NCI-H1092 (cell line): ENCODE results near the gene ACTL10.
"Not testable (repeated sequence)": the region's sequence is repeated elsewhere in the genome, so short reads cannot be mapped to it uniquely, and the experiment has no call there.

Experiments
- DNase-seq: peaks from one replicate; lab custom pipeline; 2025; lab: John Stamatoyannopoulos, UW

The ACTL10 gene

DNA sequence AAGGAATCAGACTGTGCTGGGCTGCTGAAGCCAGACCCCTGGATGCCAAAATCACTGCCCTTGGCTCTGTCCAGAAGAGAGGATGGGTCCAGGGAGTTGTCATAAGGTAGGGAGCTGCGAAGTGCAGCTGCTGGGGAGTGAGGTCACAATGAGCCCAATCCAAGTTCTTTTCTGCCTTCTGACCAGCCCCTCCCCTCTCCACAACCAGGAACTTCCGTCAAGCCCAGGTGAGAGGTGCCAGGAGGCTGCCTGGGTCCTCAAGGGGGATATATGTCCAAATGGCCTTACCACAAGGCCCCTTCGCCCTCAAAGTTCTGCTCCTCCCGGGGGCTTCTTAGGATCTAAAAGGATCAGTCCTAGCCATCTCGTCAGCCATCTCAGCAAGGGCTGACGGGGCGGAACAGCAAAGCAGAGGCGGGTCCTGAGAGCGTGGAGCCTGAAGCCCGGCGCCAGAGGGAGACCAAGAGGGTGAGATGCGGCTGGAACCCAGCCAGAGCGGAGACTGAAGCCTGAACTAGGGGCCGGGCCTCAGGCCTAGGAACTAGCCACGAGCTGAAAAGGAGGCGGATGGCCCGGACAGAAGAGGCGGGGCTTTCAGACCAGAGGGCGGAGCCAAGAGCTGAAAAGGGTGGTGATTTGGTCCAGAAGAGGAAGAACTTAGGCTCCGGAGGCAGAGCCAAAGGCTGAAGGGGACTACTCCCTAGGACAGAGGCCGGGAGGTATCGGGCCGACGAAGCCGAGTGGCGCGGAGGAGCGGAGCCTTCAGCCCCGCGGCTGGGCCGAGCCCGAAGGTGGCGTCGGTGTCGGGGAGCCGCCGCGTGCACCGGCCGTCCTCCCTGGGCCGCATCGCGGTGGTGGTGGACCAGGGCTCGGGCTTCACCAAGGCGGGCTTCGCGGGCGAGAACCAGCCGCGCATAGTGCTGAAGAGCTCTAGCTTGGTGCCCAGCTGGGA, at the start of gene ACTL10:
Gene ACTL10 (plus strand): TSS at position 651 of the 952 bp plus-strand sequence. CDS start 555 bp downstream, outside the sequence.
- no peak for DNase-seq

- no peak for DNase-seq
Observed at GRCh38 chr20:33621717-33622400, 44.9 kb upstream of the ACTL10 start.

DNA sequence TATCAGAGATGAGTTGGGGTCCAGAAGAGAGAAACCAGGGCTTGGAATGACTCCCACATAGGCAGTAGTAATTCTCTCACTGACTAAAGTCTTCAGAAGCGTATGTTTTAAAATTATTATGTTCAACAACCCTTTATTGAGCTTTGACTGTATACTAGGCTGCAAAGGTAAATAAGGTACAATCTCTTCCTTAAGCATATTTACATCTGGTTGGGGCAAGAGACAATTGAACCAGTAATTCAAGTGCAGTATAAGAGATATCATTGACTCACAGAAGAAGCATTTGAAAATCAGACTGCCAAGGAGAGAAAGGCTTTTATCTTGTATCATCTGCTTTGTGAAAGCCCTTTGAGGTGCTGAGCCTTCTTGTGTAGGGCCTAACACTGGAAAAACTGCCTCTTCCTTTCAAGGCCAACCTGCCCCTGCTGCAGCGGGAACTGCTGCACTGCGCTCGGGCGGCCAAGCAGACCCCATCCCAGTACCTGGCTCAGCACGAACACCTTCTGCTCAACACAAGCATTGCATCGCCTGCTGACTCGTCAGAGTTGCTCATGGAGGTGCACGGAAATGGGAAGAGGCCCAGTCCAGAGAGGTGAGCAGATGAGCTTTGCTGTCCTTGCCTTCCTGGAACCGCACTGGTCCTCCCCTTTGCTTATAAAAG, 43.9 kb upstream of the ACTL10 start:
- no peak for DNase-seq

DNA sequence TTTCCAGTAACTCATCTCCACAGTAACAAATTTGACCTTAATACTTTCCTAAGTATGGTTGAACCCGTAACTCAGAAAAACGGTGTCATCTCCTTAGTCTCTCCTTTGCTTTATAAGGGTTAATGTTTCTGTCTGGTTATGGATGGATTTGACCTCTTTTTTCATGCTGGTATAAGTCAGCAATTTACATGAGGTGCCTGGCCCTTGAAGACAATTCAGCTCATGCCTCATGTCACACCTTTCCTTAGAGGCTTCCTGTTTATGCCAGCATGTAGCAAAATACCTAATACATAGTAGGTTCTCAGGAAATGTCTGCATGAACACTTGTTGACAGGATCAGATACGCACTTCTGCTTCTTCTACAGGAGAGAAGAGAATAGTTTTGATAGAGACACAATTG, 42.3 kb upstream of the ACTL10 start:
- no peak for DNase-seq

DNA sequence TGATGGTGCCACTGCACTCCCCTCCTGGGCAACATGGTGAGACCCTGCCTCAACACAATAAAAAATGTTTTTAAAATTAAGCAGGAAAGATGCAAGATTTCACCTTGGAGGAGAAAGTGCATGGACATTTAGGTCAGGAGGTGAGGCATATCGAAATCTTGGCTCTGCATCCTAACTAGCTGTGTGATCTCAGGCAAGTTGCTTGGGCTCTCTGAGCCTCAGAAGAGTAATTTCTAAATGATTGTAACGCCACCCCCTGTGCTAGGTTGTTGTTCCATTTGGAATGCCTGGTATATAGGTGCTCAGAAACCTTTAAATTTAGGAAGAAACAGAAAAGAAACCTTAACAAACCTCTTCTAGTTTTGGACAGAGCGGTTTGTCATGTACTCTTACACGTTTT, 40.6 kb upstream of the ACTL10 start:
- no peak for DNase-seq

GRCh38 chr20:33627577-33628216, 39.0 kb upstream of the ACTL10 start:
- DNase-seq, result no peak

DNA sequence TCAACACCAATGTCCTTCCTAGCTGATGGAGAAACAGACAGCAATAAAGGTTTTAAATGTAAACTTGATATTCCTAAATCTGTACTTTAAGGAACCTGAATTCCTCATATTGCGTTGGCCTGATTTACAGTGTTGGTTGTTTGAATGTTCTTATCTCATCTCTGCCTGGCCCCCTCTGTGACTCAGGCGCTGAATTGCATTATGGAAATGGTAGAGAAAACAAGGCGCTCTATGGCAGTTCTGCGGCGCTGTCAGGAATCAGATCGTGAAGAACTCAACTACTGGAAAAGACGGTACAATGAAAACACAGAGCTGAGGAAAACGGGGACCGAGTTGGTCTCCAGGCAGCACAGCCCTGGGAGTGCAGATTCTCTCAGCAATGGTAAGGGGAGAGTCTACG, 37.2 kb upstream of the ACTL10 start:
- DNase-seq, result no peak

DNA sequence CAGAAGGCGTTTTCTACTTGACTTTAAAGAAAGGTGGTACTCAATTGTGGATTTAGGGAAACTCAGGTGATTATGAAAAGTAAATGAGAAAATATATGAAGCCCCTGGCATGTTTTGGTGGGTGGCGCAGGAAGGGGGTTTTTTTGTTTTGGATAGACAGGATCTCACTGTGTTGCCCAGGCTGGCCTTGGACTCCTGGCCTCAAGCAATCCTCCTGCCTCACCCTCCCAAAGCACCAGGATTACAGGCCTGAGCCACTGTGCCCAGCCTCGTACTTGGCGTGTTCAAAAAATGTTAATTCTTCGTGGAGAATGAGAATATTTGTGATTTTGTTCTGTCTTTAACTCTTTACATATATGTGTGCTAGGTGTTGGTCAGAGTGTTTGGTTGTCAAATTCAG, 36.8 kb upstream of the ACTL10 start:
- DNase-seq, result no peak

DNA sequence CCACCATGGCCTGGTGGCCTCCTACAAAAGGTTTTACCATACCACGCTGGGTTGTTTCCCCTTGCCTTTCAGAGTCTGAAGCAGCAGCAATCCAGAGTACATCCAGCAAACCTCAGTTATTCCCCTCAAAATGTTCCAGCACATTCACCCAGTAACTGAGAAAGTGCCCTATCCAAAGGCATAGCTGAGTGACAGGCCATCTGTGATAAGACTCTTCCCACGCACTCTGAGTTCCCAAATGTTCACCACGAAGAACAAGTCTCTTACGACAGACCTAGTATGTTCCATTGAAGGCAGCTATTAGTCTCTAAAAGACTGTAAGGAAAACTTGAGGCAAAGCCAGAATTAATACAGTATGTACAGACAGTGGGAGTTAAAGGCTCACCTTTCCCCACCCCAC, 36.2 kb upstream of the ACTL10 start:
- no peak for DNase-seq

DNA sequence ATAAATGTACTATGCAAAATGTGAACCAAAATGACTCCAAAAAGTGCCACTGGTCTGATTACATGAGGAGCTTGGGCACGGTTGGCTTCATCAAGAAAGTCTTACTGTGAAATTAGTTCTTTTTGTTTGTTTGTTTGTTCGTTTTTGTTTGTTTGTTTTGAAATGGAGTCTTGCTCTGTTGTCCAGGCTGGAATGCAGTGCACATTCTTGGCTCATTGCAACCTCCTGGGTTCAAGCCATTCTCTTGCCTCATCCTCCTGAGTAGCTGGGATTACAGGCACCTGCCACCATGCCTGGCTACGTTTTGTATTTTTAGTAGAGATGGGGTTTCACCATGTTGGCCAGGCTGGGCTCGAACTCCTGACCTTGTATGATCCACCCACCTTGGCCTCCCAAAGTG, 34.8 kb upstream of the ACTL10 start:
- DNase-seq, result not testable (repeated sequence)

GRCh38 chr20:33635341-33635740, 31.4 kb upstream of the ACTL10 start:
- no peak for DNase-seq

DNA sequence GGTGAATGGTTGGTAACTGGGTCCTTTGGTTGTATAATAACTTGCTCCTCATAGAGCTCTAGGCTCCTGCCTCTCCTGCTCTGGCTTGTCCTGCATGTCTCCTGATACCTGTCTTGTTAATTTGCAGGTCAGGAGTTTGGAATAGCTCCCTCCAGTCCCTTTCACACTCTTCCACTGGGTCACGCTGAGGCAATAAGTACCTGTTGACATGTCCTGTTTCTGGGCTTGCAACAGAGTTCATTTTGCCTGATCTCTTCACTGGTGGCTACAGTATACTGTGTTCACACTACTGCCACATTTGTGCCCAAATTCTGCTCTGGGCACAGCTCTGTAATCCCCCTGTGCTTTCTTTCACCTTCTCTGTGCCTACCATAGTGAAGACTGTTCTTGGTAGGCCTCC, 30.0 kb upstream of the ACTL10 start:
- no peak for DNase-seq

- DNase-seq, result no peak
Observed at GRCh38 chr20:33640287-33640686, 26.5 kb upstream of the ACTL10 start.

- no peak for DNase-seq
Observed at GRCh38 chr20:33644313-33645071, 22.3 kb upstream of the ACTL10 start.

DNA sequence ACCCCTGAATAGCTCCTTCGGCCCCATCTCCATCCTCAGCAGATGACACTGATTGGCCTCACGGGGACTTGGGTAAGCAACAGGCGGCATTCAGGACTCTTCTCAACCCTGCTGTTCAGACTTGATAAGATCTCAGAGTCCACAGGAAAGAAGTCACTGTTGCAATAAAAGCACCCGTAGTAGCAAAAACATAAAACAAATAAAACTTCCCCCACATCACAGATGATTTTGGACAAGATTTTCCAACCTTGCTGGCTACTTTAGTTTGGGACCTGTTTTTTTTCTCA, 21.7 kb upstream of the ACTL10 start:
- DNase-seq, result no peak

DNA sequence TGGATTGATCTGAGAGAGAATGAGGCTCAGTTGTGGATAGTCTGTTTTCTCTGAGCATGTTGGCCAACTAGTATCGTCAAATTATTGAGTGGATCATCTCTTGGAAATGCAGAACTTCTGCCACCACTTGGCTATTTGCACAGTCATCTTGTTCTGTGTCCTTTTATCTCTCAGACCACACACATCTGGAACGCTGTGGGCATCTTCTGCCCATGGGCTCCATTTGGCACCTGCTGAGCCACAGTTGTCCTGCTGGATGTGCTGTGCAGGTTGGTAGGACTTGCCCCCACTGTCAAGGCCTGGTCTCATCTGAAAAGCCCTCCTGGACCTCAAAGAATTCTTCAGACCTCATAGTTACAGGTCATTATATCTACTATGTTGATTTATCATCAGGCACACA, 21.3 kb upstream of the ACTL10 start:
- DNase-seq, result no peak

DNA sequence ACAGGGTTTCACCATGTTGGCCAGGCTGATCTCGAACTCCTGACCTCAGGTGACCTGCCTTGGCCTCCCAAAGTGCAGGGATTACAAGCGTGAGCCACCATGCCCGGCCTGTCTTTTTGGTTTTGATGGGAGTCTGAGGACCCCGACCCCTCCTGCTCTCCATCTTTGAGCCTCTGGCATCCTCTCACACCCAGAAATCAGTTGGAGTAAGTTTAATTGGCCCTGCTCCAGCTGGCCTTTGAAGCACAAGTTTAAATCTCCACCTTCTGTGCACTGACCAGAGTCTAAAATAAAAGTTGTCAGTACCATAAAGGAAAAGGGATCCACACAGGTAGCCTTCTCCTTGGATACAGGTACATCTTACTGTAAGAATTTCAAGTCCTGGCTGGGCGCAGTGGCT, 20.6 kb upstream of the ACTL10 start:
- no peak for DNase-seq

- DNase-seq, result not testable (repeated sequence)
Observed at GRCh38 chr20:33646959-33647602, 19.7 kb upstream of the ACTL10 start.

GRCh38 chr20:33647603-33648395, 18.9 kb upstream of the ACTL10 start:
- DNase-seq, result no peak

DNA sequence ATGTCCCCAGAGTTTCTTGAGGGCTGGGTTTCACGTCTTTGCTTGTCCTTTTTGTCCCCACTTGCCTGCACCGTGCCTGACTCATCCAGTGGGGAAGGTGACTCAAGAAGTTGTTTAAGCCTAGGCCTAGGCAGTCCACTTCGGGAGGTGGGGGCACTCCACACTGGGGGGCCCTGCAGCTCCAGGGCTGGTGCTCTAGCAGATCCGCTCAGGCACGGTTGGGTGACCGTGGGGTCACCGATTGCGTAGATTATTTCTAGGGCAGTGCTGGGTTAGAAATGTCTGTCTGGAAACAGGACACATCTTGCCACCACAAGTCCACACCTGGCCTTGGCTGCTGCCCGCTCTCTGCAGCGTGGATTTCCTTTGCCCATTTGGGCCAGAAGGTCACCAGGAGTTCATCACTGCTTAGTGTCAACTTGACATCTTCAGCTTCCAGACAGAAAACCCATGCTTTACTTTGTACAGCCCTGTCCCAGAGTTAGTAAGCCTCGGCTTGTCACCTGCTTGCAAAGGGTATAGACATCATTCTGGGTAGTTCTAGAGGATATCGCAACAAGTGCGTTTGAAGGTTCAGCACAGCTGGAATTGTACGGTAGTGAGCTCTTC, 18.2 kb upstream of the ACTL10 start:
- no peak for DNase-seq
